Activated naive CD8-positive, alpha-beta T cell (primary cell): ENCODE data around the gene ZNF512.
"Not testable (repeated sequence)": the region's sequence is repeated elsewhere in the genome, so short reads cannot be mapped to it uniquely, and the experiment has no call there.

Experiments used
- H3K27ac Mint-ChIP-seq: one replicate; pipeline ENCODE4 v1.8.0; 2021; ENCODE audit warnings: mixed read lengths
- H3K27me3 Mint-ChIP-seq: one replicate; pipeline ENCODE4 v1.8.0; 2021; ENCODE audit warnings: mixed read lengths
- H3K36me3 Mint-ChIP-seq: one replicate; pipeline ENCODE4 v1.8.0; 2021; ENCODE audit warnings: mixed read lengths
- H3K4me1 Mint-ChIP-seq: one replicate; pipeline ENCODE4 v1.8.0; 2021; ENCODE audit warnings: low read depth, mixed read lengths
- H3K4me3 Mint-ChIP-seq: one replicate; pipeline ENCODE4 v1.8.0; 2021; ENCODE audit warnings: mild to moderate bottlenecking, mixed read lengths
- H3K9me3 Mint-ChIP-seq: one replicate; pipeline ENCODE4 v1.8.0; 2021; ENCODE audit warnings: low read depth, mixed read lengths

Gene ZNF512

GRCh38 chr2:27571197-27571596, 11.6 kb upstream of the ZNF512 start:
- Mint-ChIP-seq H3K36me3 (peaks cover 22% of the 10 kb centered on the region), H3K4me3 (no peak overlapping the region), H3K27me3 (peaks cover 16% of the 10 kb centered on the region), H3K4me1 (no peaks in the 10 kb centered on the region), H3K9me3 (peaks cover 3% of the 10 kb centered on the region), H3K27ac (no peak overlapping the region)

- Mint-ChIP-seq H3K4me1 (no peaks in the 10 kb centered on the region), H3K36me3 (peaks cover 22% of the 10 kb centered on the region), H3K27me3 (peaks cover 13% of the 10 kb centered on the region), H3K4me3 (no peak overlapping the region), H3K27ac (no peak overlapping the region), H3K9me3 (peaks cover 3% of the 10 kb centered on the region)
These were observed 11.2 kb upstream of the ZNF512 start for GRCh38 chr2:27571681-27572080.

GRCh38 chr2:27572439-27572838, 10.4 kb upstream of the ZNF512 start:
- Mint-ChIP-seq H3K4me1 (no peaks in the 10 kb centered on the region), H3K9me3 (peaks cover 3% of the 10 kb centered on the region), H3K36me3 (peaks cover 20% of the 10 kb centered on the region), H3K4me3 (no peak overlapping the region), H3K27ac (no peak overlapping the region), H3K27me3 (peaks cover 10% of the 10 kb centered on the region)

DNA sequence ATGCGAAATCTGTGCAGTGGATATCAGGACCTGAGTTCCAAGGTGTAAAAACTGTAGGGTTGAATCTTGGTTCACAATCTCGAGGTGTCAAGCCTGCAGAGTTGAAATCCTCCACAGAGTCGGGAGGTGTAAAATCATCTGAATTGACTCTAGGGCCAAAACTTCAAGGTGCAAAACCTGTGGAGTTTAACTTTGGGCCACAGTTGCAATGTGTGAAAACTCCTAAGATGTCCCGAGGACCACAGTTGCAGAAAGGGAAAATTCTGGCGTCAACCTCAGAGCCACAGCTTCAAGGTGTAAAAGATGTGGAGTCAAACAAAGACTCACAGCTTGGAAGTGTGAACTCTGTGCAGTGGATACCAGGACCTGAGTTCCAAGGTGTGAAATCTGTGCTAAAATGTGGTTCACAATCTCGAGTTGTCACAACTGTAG, 9.8 kb upstream of the ZNF512 start:
- no peaks in the 10 kb centered on the region for H3K4me1 Mint-ChIP-seq
- H3K36me3 Mint-ChIP-seq = peaks cover 22% of the 10 kb centered on the region
- H3K9me3 Mint-ChIP-seq = peaks cover 8% of the 10 kb centered on the region
- H3K4me3 Mint-ChIP-seq = no peak overlapping the region
- peaks cover 8% of the 10 kb centered on the region for H3K27me3 Mint-ChIP-seq
- no peak overlapping the region for H3K27ac Mint-ChIP-seq

GRCh38 chr2:27573452-27573851, 9.4 kb upstream of the ZNF512 start:
- Mint-ChIP-seq H3K27me3 (peaks cover 4% of the 10 kb centered on the region), H3K4me1 (no peaks in the 10 kb centered on the region), H3K4me3 (no peak overlapping the region), H3K36me3 (peaks cover 18% of the 10 kb centered on the region), H3K27ac (no peak overlapping the region), H3K9me3 (peaks cover 8% of the 10 kb centered on the region)

DNA sequence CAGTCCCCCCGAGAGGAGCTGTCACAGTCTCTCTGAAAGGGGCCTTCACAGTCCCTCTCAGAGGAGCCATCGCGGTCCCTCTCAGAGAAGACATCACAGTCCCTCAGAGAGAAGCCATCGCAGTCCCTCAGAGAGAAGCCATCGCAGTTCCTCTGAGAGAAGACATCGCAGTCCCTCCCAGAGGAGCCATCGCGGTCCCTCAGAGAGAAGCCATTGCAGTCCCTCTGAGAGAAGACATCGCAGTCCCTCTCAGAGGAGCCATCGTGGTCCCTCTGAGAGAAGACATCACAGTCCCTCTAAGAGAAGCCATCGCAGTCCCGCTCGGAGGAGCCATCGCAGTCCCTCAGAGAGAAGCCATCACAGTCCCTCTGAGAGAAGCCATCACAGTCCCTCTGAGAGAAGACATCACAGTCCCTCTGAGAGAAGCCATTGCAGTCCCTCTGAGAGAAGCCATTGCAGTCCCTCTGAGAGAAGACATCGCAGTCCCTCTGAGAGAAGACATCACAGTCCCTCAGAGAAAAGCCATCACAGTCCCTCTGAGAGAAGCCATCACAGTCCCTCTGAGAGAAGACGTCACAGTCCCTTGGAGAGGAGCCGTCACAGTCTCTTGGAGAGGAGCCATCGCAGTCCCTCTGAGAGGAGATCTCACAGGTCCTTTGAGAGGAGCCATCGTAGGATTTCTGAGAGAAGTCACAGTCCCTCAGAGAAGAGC, 1.3 kb upstream of the ZNF512 start:
- Mint-ChIP-seq H3K36me3 (peaks cover 14% of the 10 kb centered on the region), H3K9me3 (peaks cover 5% of the 10 kb centered on the region), H3K4me3 (peak overlapping the region; percentile 20), H3K27me3 (no peaks in the 10 kb centered on the region), H3K27ac (peak overlapping the region; percentile 94), H3K4me1 (peaks cover 32% of the 10 kb centered on the region)

GRCh38 chr2:27582129-27582694, 630 bp upstream of the ZNF512 start:
- H3K27me3 Mint-ChIP-seq = no peaks in the 10 kb centered on the region
- peaks cover 39% of the 10 kb centered on the region for H3K4me1 Mint-ChIP-seq
- H3K27ac Mint-ChIP-seq = peak overlapping the region; percentile 94
- H3K36me3 Mint-ChIP-seq = peaks cover 18% of the 10 kb centered on the region
- H3K4me3 Mint-ChIP-seq = peak overlapping the region; percentile 99
- peaks cover 5% of the 10 kb centered on the region for H3K9me3 Mint-ChIP-seq

DNA sequence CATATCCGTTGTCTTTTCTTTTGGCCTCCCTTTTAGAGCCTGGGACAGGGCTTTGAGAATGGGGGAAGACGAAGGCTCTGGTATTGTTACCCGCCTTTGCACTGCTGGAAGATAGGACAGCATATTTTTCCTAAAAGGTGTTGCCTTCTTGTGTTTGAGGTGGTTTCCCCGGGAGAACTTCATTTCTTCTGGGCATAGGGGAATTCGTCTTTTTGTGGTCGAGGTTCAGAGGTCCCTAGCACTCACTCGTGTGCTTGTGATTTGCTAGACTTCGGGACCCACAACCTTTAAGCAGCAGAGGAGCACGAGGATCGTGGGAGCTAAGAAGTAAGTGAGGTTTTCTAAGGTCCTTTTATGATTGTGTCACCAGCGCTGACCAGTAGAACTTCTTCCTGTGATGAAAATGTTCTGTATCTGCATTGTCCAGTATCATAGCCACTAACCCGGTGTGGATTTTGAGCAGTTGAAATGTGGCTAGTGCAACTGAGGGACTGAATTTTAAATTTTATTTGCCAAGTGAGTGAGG, 611 bp downstream of the ZNF512 start:
- peaks cover 49% of the 10 kb centered on the region for H3K4me1 Mint-ChIP-seq
- H3K27me3 Mint-ChIP-seq = no peaks in the 10 kb centered on the region
- peak overlapping the region; percentile 94 for H3K27ac Mint-ChIP-seq
- H3K4me3 Mint-ChIP-seq = peak overlapping the region; percentile 99
- peaks cover 18% of the 10 kb centered on the region for H3K36me3 Mint-ChIP-seq
- no peaks in the 10 kb centered on the region for H3K9me3 Mint-ChIP-seq

- H3K9me3 Mint-ChIP-seq = peaks cover 1% of the 10 kb centered on the region
- peak overlapping the region; percentile 99 for H3K4me3 Mint-ChIP-seq
- peak overlapping the region; percentile 84 for H3K27ac Mint-ChIP-seq
- peaks cover 18% of the 10 kb centered on the region for H3K36me3 Mint-ChIP-seq
- H3K27me3 Mint-ChIP-seq = no peaks in the 10 kb centered on the region
- peaks cover 52% of the 10 kb centered on the region for H3K4me1 Mint-ChIP-seq
These were observed 1.8 kb downstream of the ZNF512 start for GRCh38 chr2:27584597-27584996.

GRCh38 chr2:27587025-27587424, 4.2 kb downstream of the ZNF512 start:
- H3K9me3 Mint-ChIP-seq = peaks cover 6% of the 10 kb centered on the region
- H3K4me1 Mint-ChIP-seq = peaks cover 58% of the 10 kb centered on the region
- peak overlapping the region; percentile 72 for H3K4me3 Mint-ChIP-seq
- peak overlapping the region; percentile 89 for H3K27ac Mint-ChIP-seq
- peaks cover 30% of the 10 kb centered on the region for H3K36me3 Mint-ChIP-seq
- no peaks in the 10 kb centered on the region for H3K27me3 Mint-ChIP-seq

DNA sequence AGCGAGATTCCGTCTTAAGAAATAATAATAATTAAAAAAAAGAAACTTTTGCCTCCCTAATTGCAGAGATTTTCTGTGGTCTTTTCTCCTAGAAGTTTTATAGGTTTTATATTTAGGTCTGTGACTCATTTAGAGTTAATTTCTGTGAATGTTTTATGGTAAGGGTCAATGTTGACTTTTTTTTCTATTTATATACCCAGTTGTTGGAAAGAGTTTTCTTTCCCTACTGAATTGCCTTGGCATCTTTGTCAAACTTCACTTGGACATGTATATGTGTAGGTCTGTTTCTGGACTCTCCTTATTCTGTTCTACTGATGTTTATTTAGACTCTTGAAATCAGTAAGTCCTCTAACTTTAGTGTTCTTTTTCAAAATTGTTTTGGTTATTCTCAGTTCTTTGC, 5.5 kb downstream of the ZNF512 start:
- no peak overlapping the region for H3K27ac Mint-ChIP-seq
- H3K9me3 Mint-ChIP-seq = peaks cover 6% of the 10 kb centered on the region
- H3K36me3 Mint-ChIP-seq = peaks cover 33% of the 10 kb centered on the region
- peaks cover 55% of the 10 kb centered on the region for H3K4me1 Mint-ChIP-seq
- H3K4me3 Mint-ChIP-seq = no peak overlapping the region
- H3K27me3 Mint-ChIP-seq = no peaks in the 10 kb centered on the region

DNA sequence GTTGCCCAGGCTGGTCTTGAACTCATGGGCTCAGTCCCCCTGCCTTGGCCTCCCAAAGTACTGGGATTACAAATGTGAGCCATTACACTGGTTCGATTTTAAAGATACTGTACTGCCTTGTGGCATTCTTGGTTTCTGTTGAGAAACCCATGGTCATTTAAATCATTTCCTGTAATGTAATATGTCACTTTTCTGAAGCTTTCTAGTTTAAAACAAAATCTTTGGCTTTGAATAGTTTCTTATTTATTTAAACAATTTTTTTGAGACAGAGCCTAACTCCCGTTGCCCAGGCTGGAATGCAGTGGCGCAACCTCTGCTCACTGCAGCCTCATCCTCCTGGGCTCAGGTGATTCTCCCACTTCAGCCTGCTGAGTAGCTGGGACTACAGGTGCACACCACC, 8.9 kb downstream of the ZNF512 start:
- H3K27me3 Mint-ChIP-seq = no peaks in the 10 kb centered on the region
- H3K4me1 Mint-ChIP-seq = peaks cover 37% of the 10 kb centered on the region
- peaks cover 6% of the 10 kb centered on the region for H3K9me3 Mint-ChIP-seq
- H3K4me3 Mint-ChIP-seq = no peak overlapping the region
- no peak overlapping the region for H3K27ac Mint-ChIP-seq
- H3K36me3 Mint-ChIP-seq = peaks cover 38% of the 10 kb centered on the region

DNA sequence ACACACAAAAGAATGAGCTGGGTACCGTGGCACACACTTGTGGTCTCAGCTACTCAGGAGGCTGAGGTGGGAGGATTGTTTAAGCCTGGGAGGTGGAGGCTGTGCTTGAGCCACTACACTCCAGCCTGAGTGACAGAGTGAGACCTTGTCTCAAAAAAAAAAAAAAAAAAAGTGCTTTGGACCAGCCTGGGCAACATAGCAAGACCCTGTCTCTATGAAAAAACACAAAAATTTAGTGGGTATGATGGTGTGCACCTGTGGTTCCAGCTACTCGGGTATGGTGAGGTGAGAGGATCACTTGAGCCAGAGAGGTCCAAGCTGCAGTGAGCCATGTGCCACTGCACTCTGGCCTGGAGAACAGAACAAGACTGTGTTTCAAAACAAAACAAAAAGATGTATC, 10.4 kb downstream of the ZNF512 start:
- H3K4me1 Mint-ChIP-seq = peaks cover 38% of the 10 kb centered on the region
- H3K4me3 Mint-ChIP-seq = no peak overlapping the region
- peaks cover 6% of the 10 kb centered on the region for H3K9me3 Mint-ChIP-seq
- H3K36me3 Mint-ChIP-seq = peaks cover 32% of the 10 kb centered on the region
- H3K27ac Mint-ChIP-seq = peak overlapping the region; percentile 58
- H3K27me3 Mint-ChIP-seq = no peaks in the 10 kb centered on the region

GRCh38 chr2:27594020-27594703, 11.3 kb downstream of the ZNF512 start:
- peaks cover 32% of the 10 kb centered on the region for H3K36me3 Mint-ChIP-seq
- H3K27ac Mint-ChIP-seq, H3K27me3 Mint-ChIP-seq, H3K9me3 Mint-ChIP-seq, H3K4me3 Mint-ChIP-seq: not testable (repeated sequence)
- peaks cover 40% of the 10 kb centered on the region for H3K4me1 Mint-ChIP-seq

DNA sequence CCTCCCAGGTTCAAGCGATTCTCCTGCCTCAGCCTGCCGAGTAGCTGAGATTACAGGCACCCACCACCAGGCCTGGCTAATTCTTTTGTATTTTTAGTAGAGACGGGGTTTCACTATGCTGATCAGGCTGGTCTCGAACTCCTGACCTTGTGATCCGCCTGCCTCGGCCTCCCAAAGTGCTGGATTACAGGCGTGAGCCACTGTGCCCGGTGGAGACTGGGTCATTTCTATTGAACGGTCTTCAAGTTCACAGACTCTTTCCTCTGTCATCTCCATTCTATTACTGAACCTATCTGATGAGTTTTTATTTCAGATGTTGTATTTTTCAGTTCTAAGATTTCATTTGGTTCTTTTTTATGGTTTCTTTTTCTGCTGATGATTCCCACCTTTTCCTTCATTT, 12.6 kb downstream of the ZNF512 start:
- peaks cover 46% of the 10 kb centered on the region for H3K4me1 Mint-ChIP-seq
- peak overlapping the region; percentile 38 for H3K27ac Mint-ChIP-seq
- H3K36me3 Mint-ChIP-seq = peaks cover 26% of the 10 kb centered on the region
- H3K9me3 Mint-ChIP-seq, H3K4me3 Mint-ChIP-seq, H3K27me3 Mint-ChIP-seq: not testable (repeated sequence)
